ENCODE results near the gene ASB2.

DNA sequence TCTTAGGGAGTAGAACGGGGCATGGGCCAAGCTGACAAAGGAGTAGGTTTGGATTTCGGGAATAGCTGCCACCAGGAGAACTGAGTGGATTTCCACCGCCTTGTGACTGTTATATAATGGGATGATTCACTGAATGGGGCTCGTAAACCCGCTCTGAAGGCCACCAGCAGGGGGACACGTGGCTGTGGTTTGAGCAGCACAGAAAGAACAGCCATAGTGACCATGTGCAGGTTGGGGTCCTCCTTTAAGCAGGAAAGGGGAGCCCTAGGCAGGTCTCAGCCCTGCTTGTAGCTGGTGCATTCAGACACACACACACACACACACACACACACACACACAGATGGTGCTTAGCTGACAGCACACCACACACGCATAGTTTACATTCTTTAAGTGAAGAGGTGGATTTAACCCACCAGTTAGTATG lies 8.6 kb upstream of the ASB2 start:
- TF ChIP-seq, protein P1, sequence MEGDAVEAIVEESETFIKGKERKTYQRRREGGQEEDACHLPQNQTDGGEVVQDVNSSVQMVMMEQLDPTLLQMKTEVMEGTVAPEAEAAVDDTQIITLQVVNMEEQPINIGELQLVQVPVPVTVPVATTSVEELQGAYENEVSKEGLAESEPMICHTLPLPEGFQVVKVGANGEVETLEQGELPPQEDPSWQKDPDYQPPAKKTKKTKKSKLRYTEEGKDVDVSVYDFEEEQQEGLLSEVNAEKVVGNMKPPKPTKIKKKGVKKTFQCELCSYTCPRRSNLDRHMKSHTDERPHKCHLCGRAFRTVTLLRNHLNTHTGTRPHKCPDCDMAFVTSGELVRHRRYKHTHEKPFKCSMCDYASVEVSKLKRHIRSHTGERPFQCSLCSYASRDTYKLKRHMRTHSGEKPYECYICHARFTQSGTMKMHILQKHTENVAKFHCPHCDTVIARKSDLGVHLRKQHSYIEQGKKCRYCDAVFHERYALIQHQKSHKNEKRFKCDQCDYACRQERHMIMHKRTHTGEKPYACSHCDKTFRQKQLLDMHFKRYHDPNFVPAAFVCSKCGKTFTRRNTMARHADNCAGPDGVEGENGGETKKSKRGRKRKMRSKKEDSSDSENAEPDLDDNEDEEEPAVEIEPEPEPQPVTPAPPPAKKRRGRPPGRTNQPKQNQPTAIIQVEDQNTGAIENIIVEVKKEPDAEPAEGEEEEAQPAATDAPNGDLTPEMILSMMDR (IDR thresholded peaks at IDR 0.05) = peak; percentile 58
- TF ChIP-seq, protein P2, sequence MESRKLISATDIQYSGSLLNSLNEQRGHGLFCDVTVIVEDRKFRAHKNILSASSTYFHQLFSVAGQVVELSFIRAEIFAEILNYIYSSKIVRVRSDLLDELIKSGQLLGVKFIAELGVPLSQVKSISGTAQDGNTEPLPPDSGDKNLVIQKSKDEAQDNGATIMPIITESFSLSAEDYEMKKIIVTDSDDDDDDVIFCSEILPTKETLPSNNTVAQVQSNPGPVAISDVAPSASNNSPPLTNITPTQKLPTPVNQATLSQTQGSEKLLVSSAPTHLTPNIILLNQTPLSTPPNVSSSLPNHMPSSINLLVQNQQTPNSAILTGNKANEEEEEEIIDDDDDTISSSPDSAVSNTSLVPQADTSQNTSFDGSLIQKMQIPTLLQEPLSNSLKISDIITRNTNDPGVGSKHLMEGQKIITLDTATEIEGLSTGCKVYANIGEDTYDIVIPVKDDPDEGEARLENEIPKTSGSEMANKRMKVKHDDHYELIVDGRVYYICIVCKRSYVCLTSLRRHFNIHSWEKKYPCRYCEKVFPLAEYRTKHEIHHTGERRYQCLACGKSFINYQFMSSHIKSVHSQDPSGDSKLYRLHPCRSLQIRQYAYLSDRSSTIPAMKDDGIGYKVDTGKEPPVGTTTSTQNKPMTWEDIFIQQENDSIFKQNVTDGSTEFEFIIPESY (IDR thresholded peaks at IDR 0.05; ENCODE audit: borderline replicate concordance, low read depth) = no peak
- TF ChIP-seq RAD21 (IDR thresholded peaks at IDR 0.05; ENCODE audit: low read length) (peak; percentile 29; the same call in 1 of the 2 replicates), CHD2 (IDR thresholded peaks at IDR 0.05; ENCODE audit: low read length, partially characterized antibody) (no peak), FOSL2 (IDR thresholded peaks at IDR 0.05; ENCODE audit: borderline replicate concordance, low read depth) (peak; percentile 24; the same call in 1 of the 2 replicates), TCF12 (IDR thresholded peaks at IDR 0.05) (no peak; the same call in 1 of the 2 replicates), POLR2AphosphoS5 (IDR thresholded peaks at IDR 0.05; ENCODE audit: low read depth, low read length) (no peak)
- TF ChIP-seq, protein P3, sequence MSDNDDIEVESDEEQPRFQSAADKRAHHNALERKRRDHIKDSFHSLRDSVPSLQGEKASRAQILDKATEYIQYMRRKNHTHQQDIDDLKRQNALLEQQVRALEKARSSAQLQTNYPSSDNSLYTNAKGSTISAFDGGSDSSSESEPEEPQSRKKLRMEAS (IDR thresholded peaks at IDR 0.05; ENCODE audit: low read depth) = peak; percentile 47; the same call in 1 of the 2 replicates

Data from SK-N-SH (cell line).